GM10266 (cell line): ENCODE results near the gene SSC4D.
A peak's percentile ranks its signal among the peaks of the same experiment; 100 is the strongest.
"Not testable (repeated sequence)": the region's sequence is repeated elsewhere in the genome, so short reads cannot be mapped to it uniquely, and the experiment has no call there.

Source experiments
- DNase-seq: peaks from one replicate; pipeline ENCODE4 v3.0.0; 2012; ENCODE audit errors: extremely low spot score
- TF ChIP-seq, protein P1 (sequence below): IDR thresholded peaks from 2 replicates; pipeline ENCODE4 v1.5.1; 2012; ENCODE audit warnings: mild to moderate bottlenecking, low read depth; ENCODE audit not compliant: control insufficient read depth, insufficient read depth; ENCODE audit errors: missing control alignments

The SSC4D gene

DNA sequence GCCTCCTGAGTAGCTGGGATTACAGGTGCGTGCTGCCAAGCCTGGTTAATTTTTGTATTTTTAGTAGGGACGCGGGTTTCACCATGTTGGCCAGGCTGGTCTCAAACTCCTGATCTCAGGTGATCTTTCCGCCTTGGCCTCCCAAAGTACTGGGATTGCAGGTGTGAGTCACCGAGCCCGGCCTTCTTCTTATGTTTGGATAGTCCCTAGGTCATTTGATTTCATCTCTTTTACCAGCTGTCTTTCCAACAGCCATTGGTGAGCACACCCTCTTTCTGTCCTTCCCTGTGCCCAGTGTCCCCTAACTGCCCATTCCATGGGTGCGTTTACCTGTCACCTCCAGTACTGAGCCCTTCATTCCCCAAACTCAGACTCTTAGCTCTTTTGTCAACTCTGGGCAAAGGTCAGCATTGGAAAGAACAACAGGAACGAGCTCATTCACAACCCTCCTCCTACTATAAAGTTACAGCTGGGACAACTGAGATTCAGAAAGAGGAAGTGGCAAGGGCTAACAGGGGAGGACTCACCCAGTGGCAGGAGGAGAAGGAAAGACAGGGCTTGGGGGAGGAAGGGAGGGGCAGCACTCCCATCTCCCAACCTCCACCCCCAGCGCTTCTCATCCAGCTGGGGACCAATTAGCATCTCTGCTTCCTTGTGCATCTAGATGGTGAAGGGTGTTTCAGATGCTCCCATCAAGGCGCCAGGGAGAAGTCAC lies 5.6 kb downstream of the SSC4D start:
- no peak for DNase-seq
- TF ChIP-seq, protein P1, sequence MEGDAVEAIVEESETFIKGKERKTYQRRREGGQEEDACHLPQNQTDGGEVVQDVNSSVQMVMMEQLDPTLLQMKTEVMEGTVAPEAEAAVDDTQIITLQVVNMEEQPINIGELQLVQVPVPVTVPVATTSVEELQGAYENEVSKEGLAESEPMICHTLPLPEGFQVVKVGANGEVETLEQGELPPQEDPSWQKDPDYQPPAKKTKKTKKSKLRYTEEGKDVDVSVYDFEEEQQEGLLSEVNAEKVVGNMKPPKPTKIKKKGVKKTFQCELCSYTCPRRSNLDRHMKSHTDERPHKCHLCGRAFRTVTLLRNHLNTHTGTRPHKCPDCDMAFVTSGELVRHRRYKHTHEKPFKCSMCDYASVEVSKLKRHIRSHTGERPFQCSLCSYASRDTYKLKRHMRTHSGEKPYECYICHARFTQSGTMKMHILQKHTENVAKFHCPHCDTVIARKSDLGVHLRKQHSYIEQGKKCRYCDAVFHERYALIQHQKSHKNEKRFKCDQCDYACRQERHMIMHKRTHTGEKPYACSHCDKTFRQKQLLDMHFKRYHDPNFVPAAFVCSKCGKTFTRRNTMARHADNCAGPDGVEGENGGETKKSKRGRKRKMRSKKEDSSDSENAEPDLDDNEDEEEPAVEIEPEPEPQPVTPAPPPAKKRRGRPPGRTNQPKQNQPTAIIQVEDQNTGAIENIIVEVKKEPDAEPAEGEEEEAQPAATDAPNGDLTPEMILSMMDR: no peak

DNA sequence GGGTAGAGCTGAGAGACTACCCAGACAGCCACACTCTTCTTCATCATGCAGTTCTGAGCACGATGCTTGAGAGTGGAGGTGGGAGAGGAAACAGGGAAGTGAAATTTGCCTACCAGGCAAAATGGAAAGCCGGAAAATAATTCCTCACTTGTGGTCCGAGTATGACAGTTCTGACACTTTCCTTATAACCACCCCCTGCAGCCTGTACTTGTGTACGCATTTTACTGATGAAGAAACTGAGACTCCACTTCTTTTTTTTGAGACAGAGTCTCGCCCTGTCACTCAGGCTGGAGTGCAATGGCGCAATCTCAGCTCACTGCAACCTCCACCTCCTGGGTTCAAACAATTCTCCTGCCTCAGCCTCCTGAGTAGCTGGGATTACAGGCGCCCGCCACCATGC lies 6.4 kb downstream of the SSC4D start:
- DNase-seq: not testable (repeated sequence)

DNA sequence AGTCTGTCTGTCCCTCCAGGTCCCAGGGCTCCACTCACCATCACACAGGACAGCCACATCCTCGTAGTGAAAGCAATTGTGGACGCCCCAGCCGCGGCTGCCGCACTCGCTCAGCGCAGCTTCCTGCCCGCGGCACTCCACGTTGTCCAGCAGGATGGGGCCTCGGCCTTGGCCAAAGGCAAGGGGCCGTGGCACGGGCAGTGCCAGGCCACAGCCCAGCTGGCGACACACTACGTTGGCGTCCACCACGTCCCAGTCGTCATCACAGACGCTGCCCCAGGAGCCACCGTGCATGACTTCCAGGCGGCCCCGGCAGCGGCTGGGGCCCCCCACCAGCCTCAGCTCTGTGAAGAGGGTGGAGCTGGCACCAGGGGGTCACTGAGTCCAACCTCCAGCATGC lies 9.2 kb downstream of the SSC4D start:
- TF ChIP-seq, protein P1: no peak
- DNase-seq: no peak

DNA sequence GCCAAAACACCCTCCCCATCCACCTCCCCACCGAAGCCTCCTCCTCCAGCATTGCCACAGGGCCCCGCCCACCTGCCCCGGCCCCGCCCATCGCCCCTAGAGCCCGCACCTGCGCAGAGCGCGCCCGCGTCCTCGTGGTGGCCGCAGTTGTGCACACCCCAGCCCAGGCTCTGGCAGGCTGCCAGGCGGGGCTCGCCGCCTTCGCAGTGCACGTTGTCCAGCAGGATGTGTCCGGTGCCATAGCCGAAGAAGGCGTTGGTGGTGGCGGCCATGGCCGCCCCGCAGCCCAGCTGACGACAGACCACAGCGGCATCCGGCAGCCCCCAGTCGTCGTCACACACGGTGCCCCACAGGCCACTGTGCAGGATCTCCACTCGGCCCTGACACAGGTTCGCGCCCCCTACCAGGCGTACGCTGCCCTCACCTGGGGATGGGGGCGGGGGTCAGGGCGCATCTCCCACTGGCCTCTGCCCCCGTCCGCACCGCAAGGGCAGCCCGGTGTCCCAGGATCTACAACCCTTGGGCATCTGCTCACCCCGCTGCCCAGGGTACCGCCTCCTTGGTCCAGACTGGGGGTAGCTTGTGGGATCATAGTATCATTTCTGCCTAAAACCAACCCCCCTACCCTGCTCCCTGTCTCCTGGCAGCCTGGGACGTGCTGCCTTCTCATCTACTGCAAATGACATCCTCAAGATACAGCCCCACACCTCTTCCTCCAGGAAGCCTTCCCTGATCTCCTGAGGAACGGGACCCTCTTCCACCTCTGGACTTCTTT lies 11.9 kb downstream of the SSC4D start:
- DNase-seq: peak; percentile 95
- TF ChIP-seq, protein P1: no peak

DNA sequence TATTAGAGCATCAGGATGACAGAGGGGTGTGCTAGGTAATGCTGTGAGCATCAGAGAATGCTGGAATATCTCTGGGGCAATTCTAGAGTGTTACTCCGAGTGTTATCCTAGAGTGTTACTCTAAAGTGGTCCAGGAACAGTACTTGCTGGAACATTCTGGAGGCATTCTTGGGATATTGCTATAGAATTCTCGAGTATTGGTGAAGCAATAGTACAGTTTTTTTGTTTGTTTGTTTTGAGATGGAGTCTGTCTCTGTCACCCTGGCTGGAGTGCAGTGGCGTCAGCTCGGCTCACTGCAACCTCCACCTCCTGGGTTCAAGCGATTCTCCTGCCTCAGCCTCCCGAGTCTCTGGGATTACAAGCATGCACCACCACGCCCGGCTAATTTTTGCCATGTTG lies 12.6 kb downstream of the SSC4D start:
- TF ChIP-seq, protein P1: no peak
- no peak for DNase-seq

DNA sequence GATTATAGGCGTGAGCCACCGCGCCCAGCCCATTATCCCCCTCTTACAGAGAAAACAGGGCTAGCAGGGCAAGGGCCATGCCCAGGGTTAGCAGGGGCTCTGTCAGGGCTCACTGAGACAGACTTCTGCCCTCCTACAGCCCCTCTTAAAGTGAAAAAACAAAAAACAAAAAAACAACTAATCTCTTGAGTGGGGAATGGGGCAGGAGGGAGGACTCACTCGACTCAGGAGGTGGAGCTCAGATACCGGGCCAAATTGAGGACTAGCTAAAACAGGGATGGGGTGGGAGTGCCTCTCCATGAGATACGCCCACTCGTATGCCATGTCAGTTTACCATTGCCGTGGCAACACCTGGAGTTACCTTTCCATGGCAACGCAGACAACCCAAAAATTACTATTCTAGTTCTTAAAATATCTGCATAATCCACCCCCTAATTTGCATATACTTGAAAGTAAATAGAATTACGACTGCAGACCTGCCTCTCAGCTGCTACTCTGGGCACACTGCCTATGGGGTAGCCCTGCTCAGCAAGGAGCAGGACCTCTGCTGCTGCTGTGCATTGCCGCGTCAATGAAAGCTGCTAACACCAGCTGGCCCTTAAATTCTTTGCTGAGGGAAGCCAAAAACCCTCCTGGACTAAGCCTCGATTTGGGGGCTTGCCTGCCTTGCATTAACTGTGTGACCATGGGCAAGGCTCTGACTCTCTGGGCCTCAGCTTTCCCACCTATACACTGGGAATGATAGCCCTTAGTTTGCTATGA lies 13.4 kb downstream of the SSC4D start:
- TF ChIP-seq, protein P1: no peak
- DNase-seq: no peak

DNA sequence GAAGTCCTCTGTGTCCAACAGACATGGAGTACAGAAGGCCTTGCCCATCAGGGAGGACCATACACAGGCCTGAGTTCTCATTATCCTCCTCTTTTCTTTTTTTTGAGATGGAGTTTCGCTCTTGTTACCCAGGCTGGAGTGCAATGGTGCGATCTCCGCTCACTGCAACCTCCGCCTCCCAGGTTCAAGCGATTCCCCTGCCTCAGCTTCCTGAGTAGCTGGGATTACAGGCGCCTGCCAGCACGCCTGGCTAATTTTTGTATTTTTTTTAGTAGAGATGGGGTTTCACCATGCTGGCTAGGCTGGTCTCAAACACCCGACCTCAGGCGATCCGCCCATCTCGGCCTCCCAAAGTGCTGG lies 13.9 kb downstream of the SSC4D start:
- DNase-seq: not testable (repeated sequence)

DNA sequence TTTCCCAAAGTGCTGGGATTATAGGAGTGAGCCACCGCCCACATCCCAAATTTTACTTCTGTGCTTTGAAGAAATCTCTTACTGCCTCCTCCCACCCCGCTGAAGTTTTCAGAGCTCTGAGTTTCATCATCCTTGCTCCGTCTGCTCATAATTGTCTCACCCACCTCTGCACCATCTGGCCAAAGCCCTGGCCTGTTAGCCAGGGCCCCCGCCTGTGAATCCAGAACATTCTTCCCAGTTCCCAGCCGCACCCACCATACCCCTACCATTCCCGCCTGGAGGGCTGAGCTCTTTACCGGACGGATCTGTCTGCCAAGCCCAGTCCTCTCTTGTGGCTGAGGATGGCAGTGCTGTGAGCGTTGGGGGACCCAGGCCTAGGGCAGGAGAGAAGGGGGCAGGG lies 14.5 kb downstream of the SSC4D start:
- TF ChIP-seq, protein P1: no peak

More for the DNA sequence above, 14.5 kb downstream of the SSC4D start:
- no peak for DNase-seq
